ENCODE results near the gene DSTYK. TPM values are rescaled to one million over a fixed set of nuclear protein-coding genes. Genes with fewer than 3 reads are reported as not detected.

The DSTYK gene
- total RNA-seq, 2 experiments from 2014 or later = 10.0 to 10.7 TPM

DNA sequence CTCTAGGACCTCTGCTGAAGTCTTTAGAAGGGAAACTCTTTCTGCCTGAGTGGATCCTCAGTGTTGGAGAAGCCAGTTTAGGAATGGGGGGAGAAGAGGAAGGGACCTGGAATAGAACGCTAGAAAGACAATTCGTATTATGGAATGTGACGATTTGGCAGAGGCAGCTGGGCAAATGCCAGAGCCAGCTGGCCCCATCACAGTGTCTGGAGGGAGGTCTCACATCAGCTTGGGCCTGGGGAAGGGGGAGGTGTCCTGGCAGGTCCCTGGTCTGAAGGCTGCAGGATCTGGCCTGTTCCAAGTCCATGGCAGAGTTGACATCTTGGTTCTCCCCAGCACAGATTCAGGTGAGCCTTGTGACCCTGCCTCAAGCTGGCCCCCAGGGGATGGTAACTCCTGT, 27.6 kb upstream of the DSTYK start:
- H3K27ac Mint-ChIP-seq = peak overlapping the region; percentile 44
- H3K9me3 Mint-ChIP-seq = no peaks in the 10 kb centered on the region
- intact Hi-C loops (cut with micrococcal nuclease) = no loop called here

DNA sequence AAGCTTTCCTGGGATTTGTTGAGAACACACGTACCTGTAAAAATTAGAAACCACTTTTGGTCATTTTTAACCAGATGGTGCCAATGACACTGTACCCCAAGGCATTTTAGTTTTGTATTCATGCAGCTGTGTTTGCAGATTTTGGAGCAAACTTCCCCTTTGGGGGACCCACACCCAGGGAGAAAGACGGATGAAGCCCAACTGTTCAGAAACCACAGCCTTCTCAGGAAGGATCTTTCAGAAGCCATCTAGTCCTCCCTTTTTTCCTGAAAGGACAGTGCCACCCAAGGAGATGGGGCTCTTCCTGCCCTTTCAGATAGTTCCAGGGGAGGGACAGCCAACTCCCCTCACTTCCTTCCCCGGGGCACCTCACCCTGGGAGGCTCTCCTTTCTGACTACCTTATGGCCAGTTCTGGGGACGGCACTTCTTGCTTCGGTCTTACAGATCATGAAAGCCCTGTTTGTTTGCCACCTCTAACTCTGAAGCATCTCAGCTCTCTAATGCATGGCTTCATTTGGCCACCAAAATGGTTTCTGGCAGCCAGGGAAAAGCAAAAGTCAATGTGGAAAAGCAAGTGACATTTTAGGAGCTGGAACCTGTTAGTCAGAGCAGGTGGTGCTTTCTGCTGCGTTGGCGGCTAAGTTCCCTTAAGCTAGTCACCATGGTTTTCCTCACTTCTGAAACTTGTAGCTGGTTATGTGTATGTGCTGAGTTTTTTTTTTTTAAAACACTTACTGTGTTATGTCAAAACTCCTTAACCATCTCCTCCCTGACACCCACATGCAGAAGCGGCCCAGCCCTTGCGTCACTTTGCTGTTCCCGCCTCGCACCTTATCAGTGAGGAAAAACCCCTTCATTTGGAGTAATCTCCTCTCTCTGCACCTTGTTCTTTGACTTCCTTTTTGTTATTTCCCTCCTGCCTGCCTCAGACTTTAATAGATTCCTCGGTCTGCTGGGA, 26.3 kb upstream of the DSTYK start:
- peaks cover 48% of the 10 kb centered on the region for H3K4me1 Mint-ChIP-seq (ENCODE audit: low read depth)
- DNase-seq = peak; percentile 75
- intact Hi-C loops (cut with micrococcal nuclease) = no loop called here
- CTCF ChIA-PET = interaction anchor here (1.2 to 17.4 kb wide), 5 partner anchors 9 to 249 kb away, joined by 3 to 411 read pairs (median 6); partner anchors contain the start of gene TMCC2
- ATAC-seq = peak; percentile 89
- H3K27me3 Mint-ChIP-seq = no peaks in the 10 kb centered on the region
- TF ChIP-seq, protein P1, sequence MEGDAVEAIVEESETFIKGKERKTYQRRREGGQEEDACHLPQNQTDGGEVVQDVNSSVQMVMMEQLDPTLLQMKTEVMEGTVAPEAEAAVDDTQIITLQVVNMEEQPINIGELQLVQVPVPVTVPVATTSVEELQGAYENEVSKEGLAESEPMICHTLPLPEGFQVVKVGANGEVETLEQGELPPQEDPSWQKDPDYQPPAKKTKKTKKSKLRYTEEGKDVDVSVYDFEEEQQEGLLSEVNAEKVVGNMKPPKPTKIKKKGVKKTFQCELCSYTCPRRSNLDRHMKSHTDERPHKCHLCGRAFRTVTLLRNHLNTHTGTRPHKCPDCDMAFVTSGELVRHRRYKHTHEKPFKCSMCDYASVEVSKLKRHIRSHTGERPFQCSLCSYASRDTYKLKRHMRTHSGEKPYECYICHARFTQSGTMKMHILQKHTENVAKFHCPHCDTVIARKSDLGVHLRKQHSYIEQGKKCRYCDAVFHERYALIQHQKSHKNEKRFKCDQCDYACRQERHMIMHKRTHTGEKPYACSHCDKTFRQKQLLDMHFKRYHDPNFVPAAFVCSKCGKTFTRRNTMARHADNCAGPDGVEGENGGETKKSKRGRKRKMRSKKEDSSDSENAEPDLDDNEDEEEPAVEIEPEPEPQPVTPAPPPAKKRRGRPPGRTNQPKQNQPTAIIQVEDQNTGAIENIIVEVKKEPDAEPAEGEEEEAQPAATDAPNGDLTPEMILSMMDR (IDR thresholded peaks at IDR 0.05) = no peak
- H3K4me3 Mint-ChIP-seq = peak overlapping the region; percentile 40
- no peaks in the 10 kb centered on the region for H3K9me3 Mint-ChIP-seq
- POLR2A ChIA-PET = interaction anchor here (0.6 to 2.7 kb wide), 7 partner anchors 8 to 52 kb away, joined by 3 to 8 read pairs (median 4); partner anchors contain the start of gene TMCC2
- peaks cover 15% of the 10 kb centered on the region for H3K36me3 Mint-ChIP-seq (ENCODE audit: low read depth)
- H3K27ac Mint-ChIP-seq = peak overlapping the region; percentile 91

More for the DNA sequence above, 27.6 kb upstream of the DSTYK start:
- ChIA-PET CTCF (interaction anchor here (0.5 to 17.4 kb wide), 8 partner anchors 8 to 246 kb away, joined by 3 to 411 read pairs (median 6); partner anchors contain the start of genes RBBP5 and TMCC2), POLR2A (interaction anchor here (0.6 to 2.7 kb wide), 5 partner anchors 8 to 105 kb away, joined by 3 to 8 read pairs (median 3); no protein-coding TSS in a partner anchor)
- Mint-ChIP-seq H3K4me3 (no peak overlapping the region), H3K36me3 (ENCODE audit: low read depth) (peaks cover 12% of the 10 kb centered on the region), H3K27me3 (no peaks in the 10 kb centered on the region), H3K4me1 (ENCODE audit: low read depth) (peaks cover 37% of the 10 kb centered on the region)
- no peak for ATAC-seq
- DNase-seq = no peak
- TF ChIP-seq, protein P1 (IDR thresholded peaks at IDR 0.05) = no peak

DNA sequence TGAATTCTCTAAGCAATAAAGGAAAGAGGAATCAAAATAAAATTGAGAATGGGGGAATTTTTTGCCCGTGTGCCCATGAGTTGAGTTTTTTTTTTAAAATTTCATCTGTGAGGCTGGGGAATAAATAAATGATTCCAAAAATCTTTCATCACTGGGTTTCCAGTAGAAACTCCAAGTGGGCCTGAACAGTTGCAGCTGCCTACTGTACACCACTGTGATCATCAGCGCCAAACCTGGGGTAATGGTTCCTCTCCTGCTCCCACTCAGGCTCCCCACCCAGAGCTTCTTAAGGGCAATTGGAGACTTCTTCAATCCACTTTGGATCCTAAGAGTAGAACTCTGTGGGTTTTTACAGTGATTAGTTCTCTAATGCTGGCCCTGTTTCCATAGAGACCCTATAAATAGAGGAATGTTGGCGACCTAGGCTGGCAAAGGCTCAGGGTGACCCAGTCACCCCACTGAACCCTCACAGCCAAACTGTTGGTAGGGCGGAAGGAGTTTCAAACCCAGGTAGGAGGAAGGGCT, 25.5 kb upstream of the DSTYK start:
- ChIA-PET POLR2A (interaction anchor here (0.8 to 2.1 kb wide), 2 partner anchors 9 to 51 kb away, joined by 4 to 5 read pairs; partner anchors contain the start of gene TMCC2), CTCF (interaction anchor here (1.3 to 17.4 kb wide), 4 partner anchors 8 to 96 kb away, joined by 3 to 411 read pairs (median 54); partner anchors contain the start of gene TMCC2)
- Mint-ChIP-seq H3K27me3 (no peaks in the 10 kb centered on the region), H3K9me3 (no peaks in the 10 kb centered on the region), H3K4me1 (ENCODE audit: low read depth) (peaks cover 54% of the 10 kb centered on the region), H3K27ac (peak overlapping the region; percentile 91), H3K4me3 (no peak overlapping the region), H3K36me3 (ENCODE audit: low read depth) (peaks cover 9% of the 10 kb centered on the region)
- no peak for DNase-seq
- intact Hi-C loops (cut with micrococcal nuclease) = no loop called here
- ATAC-seq = no peak
- TF ChIP-seq, protein P1 (IDR thresholded peaks at IDR 0.05) = no peak

DNA sequence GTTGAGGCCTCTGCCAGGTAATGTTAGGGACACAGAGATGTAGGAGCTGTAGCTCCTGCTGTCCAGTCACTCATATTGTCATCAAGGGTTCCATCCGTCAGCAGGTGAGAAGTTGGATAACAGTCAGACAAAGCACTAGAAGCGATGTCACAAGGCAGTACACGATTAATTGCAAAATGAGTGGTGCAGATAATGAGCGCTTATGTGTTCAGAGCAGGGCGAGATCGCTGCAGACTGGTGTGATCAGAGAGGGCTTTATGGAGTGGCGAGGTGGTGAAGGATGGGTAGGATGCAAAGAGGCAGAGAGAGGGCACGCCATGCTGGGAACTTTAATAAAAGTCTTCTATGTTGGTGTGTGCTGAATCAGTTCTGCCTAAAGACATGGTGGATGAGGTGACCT, 25.0 kb upstream of the DSTYK start:
- ChIA-PET CTCF (interaction anchor here (1.3 to 17.4 kb wide), 3 partner anchors 8 to 95 kb away, joined by 3 to 411 read pairs (median 101); partner anchors contain the start of gene TMCC2), POLR2A (interaction anchor here (2.1 kb wide), 1 partner anchor 8 kb away, joined by 5 read pairs; the partner anchor contains the start of gene TMCC2)
- TF ChIP-seq, protein P1 (IDR thresholded peaks at IDR 0.05) = no peak
- intact Hi-C loops (cut with micrococcal nuclease) = no loop called here
- H3K9me3 Mint-ChIP-seq = no peaks in the 10 kb centered on the region
- ATAC-seq = no peak
- peak overlapping the region; percentile 36 for H3K27ac Mint-ChIP-seq
- H3K4me1 Mint-ChIP-seq (ENCODE audit: low read depth) = peaks cover 59% of the 10 kb centered on the region
- no peak for DNase-seq
- no peak overlapping the region for H3K4me3 Mint-ChIP-seq
- H3K36me3 Mint-ChIP-seq (ENCODE audit: low read depth) = peaks cover 9% of the 10 kb centered on the region
- H3K27me3 Mint-ChIP-seq = no peaks in the 10 kb centered on the region

All from activated CD8-positive, alpha-beta T cell treated with anti-CD3 and anti-CD28 coated beads for 36 hours (primary cell).